ENCODE data around the gene LHX4.

GRCh38 chr1:180268556-180269075, 38.6 kb downstream of the LHX4 start:
- no peak for TF ChIP-seq ZNF274 (IDR thresholded peaks at IDR 0.05; ENCODE audit: low read depth, low read length)
- no peak for TF ChIP-seq YY1 (IDR thresholded peaks at IDR 0.05; ENCODE audit: insufficient read depth, insufficient read length)
- no peak for TF ChIP-seq SUZ12 (IDR thresholded peaks at IDR 0.05; ENCODE audit: extremely low read depth, insufficient read depth, insufficient read length)

Data from NT2/D1 (cell line).